GM19240 (cell line): ENCODE results near the gene CCDC61.

Experiments used
- DNase-seq: peaks from one replicate; pipeline ENCODE4 v3.0.0; 2011; ENCODE audit warnings: low spot score; ENCODE audit not compliant: insufficient read length

The CCDC61 gene

DNA sequence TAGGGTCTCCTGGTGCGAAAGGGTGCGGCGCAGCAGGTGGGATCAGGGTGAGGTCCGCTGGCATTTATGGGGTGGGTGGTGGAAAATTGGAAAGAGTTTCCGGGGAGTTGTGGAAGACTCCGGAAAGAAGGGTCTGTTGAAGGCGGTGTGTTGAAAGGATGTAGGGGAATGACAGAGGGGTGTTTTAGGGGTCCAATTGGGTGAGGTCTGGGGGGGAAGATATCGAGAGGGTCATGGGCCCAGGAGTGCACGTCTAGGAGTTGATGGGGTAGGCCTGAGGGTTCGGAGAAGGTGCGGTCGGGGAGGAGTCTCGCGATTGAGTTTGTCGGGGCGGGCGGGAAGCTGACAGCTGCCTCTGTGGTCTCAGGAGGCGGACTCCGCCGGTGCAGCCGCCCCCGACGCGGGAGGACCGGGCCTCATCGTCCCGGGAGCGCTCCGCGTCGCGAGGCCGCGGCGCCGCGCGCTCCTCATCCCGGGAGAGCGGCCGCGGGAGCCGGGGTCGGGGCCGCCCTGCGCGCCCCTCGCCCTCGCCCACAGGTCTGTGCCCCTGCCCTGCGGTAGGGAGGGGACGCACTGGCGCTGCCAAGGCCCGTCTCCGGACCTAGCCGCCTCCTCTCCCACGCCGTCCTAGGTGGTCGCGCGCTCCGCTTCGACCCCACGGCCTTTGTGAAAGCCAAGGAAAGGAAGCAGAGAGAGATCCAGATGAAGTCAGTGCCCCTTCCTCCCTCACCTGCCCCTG, 20.6 kb downstream of the CCDC61 start:
- DNase-seq: no peak

DNA sequence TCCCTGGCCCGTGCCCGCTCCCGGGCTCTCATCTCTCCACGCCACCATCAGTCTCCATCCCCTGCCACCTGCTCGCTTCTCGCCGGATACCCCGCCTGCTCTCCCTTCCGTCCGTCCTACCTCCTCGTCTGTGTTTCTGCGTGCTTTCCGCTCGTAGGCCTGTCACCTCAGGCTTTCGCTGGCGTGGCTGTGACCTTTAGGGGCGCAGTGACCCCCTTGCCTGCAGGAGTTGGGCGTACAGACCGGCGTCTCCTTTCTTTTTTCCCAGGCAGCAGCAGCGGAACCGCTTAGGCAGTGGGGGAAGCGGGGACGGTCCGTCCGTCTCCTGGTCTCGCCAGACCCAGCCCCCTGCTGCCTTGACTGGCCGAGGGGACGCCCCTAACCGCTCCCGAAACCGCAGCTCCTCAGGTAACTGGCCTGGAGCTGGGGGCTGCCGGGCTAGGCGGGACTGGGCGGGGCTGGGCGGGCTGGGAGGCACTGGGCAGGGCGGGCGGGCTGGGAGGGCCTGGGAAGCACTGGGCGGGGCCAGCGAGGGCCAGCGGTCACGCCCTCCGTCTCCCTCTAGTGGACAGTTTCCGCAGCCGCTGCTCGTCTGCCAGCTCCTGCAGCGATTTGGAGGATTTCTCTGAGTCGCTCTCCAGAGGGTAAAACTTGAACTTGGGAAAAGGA, 21.3 kb downstream of the CCDC61 start:
- peak; percentile 85 for DNase-seq

DNA sequence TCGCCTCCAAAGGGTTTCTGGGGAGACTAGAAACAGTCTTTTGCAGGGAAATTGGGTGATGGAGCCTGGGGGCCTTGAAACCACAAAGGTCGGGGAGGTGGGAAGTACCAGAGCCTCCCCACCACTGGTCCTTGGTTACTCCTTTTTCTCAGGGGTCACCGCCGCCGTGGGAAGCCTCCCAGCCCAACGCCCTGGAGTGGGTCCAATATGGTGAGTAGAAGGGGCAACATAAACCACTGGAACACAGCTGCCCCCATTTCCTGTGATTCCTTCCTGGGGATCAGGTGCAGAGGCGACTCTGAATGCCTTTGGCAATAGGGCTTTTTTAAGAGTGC, 21.8 kb downstream of the CCDC61 start:
- no peak for DNase-seq

DNA sequence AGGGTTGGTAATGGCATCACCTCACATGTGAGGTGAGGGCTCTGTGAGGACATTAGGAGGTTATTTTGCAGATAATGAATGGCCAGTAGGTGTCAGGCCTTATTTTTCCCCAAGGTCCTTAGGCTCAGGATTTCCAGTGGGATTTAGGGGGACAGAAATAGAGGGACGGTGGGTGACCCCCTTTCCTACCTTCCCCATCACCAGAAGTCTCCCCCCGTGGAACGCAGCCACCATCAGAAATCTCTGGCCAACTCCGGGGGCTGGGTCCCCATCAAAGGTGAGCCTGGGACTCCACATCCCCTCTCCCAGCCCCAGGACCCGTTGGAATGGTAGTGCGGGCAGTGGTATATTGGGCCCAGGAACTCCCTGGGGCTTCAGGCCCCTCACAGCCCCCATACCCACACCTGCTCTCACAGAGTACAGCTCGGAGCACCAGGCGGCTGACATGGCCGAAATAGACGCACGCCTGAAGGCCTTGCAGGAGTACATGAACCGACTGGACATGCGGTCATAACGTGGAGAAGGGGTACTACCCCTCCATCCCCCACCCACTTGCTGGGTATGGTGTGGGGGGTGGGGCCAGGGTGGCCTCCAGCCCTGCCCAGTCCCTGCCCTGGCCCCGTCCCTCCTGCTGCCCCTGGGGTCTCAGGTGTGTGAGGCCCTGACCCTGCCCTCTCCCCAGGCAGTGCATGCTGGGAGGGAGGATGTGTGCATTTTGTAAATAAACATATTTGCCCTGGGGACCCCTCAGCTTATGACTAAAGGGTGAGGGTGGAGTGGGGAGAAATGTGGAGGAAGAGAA, 22.8 kb downstream of the CCDC61 start:
- DNase-seq: no peak

DNA sequence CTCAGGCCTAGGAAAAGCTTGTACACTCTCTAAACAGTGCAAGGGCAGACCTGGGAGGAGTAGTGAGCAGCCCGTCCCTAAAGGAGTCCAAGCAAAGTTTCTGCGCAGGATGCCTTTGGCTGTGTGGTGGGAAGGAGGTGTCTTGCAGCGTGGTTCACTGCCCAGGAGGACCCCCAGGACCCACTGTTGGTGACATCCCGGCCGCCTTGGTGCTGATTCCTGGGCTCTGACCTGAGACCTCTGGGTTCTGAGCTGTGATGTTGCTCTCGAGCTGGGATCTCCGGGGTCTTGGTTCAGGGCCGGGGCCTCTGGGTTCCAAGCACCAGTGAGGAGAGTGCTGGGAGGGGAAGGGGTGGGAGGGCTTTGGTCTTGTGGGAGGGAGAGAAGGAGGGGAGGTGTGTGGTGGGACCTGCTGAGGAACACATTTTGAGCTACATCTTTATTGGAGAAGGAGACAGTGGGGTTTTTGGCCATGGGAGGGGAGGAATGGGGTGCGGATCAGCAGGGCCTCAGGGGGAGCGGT, 23.5 kb downstream of the CCDC61 start:
- DNase-seq: no peak

DNA sequence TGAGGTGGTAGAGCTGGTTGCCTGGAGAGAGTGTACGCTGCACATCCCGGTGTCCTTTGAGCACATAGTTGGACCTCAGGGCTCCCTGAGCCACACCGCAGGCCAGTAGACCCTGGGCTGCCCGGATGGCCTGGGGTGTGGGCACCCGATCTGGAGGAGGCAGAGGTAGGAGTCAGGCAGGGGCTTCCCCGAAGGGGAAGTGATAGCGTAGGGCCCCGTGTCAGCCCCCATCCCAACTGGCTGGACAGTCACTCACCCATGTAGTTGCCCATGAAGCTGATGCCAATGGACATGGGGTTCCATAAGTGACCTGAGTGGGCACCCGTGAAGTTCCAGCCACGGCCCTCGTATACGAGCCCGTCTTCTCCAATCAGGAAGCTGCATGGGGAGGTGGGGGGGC, 24.0 kb downstream of the CCDC61 start:
- no peak for DNase-seq

DNA sequence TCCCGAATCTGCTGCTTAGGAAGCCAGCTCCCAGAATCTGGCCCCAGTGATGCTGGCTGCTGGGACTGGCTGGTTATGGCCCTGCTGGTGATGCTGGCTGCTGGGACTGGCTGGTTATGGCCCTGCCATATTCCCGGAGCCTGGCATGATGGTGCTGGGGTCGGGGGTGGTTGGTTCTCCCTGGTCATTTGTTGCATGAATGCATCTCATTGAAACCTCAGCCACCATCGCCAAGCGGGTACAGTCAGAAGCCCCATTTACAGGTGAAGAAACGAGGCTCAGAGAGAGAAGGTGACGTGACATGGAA, 25.5 kb downstream of the CCDC61 start:
- no peak for DNase-seq

DNA sequence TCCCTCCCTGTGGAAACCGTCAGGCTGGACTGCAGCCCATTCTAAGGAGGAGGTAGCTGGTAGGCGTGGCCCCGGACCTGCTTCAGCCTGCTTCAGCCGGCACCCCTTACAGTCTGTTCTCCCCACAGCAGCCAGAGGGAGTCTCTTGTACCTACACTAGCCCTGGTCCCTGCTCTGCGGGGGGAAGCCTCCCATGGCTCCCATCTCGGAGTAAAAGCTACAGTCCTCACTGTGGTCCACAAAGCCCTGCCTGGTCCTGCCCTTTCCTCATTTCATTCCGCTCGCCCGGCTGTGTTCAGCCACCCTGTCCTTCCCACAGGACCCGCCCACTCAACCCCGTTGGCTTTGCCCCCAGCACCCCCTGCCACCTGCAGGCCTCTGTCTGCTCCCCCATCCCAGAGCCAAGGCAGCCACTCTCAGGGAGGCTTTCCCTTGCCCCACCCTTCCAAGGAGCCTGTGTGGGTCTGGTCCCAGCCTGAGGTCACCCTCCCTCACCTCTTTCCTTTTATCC, 26.3 kb downstream of the CCDC61 start:
- no peak for DNase-seq

DNA sequence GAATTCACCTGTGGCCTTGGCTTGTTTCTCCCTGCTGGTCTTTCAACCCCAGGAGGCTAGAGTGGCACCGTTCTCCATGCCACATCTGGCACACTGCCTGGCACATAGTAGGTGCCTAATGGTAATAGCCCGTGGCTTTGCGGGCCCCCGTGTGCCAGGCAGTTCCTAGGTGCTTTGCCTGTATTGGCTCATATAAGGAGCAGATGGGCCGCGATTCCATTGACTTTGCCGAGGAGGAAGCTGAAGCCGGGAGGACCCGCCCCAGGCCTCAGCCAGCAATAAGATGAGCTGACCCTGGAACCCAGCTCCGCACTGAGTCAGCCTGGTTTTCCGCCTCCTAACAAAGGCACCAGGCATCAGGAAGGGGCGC, 26.8 kb downstream of the CCDC61 start:
- DNase-seq: no peak

DNA sequence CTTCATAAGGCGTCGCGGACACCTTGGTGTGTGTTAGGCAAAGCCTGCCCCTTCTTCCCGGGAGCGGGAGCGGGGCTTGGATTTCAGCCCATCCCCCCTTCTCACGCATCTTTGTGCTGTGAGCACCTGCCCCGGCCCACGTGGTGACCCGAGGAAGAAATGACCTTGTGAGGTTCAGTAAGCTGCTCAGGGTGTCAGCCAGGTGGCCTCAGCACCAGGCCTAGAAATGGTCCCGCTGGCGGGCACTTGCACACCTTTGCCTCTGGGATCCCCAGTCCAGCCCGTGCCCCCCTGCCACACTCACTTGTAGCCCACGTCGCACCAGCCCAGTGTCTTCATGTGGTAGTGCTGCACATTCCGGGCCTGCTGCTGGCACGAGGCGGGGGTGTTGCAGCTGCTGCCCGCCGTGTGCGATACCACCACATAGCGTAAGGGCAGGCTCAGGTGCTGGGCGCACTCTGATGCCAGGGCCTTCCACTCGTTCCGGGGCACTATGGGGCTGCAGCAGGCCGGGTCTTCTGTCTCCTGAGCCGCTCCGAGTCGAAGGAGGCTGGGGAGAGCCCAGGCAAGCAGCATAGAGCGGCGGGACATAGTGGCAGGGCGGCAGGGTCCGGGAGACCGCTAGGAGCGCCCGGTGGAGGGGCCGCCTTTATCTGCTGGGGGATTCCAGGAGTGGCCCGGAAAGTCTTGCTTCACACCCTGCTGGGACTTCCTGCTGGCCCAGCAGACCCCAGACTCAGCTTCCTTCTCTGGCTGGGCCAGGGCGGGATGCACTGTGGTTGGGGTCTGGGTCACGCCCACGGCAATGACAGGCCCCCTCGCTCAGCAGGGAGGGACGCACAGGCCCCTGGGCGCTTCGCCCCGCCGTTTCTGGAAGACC, 27.4 kb downstream of the CCDC61 start, which contains the start of gene PGLYRP1:
Gene PGLYRP1, minus strand, starts transcription at position 623 of the 880 bp plus-strand sequence. Its CDS starts 32 bp downstream, at position 591.
- DNase-seq: no peak

DNA sequence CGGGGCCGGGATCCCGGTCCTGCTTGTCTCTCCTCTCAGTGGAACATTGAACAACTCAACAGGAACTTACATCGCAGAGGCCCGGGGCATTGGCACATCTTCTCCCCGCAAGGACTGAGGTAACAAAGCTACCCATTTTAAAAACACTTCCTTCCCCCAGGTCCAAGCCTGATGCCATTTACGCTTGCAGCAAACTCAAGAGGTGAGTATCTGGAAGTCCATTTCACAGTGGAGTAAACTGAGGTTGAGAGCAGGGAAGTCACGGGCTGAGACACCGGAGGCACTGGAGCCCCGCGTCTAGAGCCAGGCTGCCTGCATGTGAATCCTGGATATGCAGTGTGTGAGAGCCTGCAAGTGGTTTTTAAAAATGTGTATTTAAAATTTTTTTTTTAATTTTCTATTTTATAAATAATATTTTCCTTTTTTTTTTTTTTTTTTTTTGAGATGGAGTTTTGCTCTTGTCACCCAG, 28.1 kb downstream of the CCDC61 start:
- DNase-seq: no peak

DNA sequence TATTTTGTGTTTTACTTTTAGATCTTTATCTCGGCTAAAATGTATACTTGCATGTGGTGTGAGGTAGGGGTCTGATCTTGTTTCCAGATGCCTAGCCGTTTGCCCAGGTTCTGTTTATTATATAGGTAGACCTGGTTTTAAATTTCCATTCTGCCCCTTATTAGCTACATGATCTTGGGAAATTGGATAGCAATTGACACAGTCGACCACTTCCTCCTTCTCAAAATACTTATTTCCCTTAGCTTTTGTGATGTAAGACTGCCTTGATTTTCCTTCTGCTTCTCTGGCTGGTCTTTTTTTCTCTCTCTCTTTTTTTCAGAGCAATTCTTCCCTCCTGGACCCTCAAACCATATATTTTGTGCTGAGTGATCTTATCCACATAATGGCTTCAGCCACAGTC, 30.6 kb downstream of the CCDC61 start:
- no peak for DNase-seq

DNA sequence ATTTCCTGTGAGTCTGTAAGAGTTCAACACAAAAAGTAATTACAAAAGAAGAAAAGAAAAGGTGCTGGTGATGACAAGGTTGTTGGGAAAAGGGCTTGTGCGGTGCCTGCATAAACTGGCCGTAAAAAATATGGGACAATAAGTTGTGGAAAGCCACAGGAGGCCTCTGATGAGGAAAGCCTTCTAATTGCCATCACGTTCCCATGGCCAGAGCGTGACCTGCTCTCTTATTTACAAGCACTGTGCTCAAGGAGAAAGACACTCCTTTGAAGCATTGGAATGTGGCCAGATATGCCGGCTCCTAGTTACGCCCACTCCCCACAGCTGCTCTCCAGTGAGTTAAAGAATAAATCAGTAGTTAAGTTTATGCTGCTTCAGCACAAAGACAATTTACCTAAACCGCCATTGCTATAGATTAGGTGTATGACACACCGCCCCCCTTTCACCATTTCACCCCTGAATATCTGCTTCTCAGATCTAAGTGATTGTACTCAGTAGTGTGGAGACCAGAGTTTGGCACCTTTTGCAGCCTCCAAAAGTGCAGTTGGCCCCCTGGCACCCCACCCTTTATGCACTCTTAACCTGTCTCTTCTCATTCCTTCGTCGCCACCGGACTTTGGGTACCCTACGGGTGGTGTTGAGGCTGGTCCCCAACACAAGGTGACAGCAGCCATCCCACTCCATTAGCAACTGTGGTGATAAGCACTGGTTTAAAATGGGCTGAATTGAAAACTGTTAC, 35.7 kb downstream of the CCDC61 start:
- no peak for DNase-seq

DNA sequence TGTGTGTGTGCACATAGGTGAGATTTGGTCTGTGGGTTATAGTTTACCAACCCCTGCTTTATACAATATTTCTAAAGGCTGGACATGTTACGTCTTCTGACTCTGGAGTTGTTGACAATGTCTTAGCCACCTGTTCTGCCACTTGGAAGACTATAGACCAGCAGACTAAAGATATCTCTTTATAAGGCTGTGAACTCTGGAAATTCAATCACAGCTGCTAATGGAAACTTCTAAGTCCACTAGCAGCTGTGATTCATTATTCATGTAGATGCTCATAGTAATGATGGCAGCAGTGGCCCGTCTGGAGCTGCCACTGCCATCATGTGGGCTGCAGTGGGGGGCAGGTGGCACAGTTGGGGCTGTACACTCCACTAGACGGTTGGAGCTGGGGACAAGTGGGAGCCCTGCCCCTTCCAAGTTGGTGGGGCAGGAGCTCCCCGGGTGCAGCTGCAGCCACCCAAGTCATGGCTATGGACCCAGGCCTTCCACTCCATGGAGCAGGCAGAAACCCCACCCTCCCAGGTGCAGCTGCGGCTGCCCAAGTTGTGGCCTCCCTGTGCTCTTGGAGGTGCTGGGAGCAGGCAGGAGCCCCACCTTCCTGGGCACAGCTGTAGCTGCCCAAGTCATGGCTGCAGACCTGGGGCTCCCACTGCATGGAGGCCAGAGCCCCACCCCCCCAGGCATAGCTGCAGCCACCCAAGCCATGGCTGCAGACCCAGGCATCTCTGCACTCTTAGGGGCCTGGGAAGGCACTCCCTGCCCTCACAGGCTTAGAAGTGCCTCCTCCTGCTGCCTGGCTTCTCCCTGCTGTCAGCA, 36.7 kb downstream of the CCDC61 start:
- no peak for DNase-seq

DNA sequence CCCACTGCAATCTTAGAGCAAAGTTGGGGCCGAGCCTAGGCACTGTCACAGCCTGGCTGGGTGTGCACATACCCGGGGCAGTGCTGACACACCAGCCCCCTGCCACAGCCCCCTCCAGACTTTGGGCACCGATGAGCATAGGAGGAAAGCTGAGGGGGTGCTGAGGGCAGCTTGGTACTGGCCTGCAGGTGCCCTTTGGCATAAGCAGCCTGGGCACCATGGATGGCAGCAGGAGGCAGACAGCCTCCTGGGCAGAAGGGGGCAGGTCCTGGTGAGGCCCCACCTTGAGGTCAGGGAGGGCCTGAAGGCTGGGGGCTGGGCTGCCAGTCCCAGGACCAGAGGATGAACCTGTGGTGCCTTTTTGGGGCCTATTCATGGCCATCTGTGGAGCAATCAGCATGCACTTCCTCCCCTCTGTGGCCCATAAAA, 37.3 kb downstream of the CCDC61 start:
- DNase-seq: no peak

DNA sequence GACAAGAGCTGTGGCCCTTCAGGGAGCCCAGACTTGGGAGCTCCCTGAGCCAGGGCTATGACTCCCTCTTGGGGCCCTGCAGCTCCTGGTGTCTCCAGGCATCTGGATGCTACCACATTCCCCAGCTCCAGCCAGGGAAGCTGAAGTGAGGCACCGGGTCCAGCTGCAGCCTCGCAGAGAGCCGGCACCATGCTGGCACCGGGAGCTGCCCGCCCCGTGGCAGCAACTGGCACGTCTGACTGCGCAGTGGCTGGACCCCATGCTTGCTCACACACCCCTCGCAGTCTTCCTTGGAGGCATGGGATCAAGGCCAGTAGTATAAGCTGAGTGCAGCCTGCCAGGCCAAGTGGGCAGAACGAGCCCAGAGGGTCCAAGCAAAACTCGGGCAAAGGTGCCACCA, 38.1 kb downstream of the CCDC61 start:
- no peak for DNase-seq

DNA sequence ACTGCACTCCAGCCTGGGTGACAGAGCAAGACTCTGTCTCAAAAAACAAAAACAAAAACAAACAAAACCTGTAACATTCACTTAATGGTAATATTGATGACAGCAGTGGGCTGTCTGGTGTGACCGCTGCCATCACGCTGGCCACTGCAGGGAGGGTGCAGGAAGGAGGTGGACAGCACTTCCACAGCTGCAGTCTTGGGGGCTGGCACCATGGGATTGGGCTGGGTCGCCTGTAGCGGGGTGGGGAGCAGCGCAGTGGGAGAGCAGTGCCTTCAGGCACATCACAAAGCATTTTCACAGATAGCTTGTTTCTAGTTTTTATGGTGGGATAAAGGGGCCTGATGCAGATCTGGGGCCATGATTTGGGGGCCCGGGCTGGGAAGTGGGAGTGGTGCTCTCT, 40.3 kb downstream of the CCDC61 start:
- DNase-seq: no peak

DNA sequence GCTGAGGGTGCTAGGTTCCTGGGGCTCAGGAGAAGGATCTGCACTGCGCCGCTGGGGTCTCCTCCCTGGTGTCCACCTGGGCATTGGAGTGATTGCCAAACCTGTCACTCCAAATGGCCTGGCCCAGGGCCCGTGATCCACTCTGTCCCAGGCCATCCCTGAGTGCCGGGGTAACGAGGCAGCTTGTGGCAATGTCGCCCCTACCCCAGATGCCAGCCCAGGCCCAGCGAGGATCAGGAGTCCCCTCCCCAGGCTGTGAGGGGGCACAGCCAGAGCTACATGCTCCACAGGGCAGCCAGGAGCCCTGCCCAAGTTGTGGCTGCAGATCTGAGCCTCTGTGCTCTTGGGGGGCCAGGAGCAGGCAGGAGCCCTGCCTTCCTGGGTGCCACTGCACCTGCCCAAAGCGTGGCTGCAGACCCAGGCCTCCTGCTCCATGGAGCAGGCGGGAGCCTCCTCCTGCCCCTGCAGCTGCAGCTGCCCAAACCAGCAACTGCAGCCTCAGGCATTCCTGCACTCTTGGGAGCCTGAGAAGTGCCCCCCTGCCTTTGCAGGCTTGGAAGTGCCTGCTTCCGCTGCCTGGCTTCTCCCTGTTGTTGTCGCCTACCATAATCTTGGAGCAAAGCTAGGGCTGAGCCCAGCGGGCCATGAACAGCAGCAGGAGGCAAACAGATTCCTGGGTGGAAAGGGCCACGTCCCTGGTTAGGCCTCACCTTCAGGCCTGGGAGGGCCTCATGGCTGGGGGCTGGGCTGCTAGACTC, 40.9 kb downstream of the CCDC61 start:
- no peak for DNase-seq

DNA sequence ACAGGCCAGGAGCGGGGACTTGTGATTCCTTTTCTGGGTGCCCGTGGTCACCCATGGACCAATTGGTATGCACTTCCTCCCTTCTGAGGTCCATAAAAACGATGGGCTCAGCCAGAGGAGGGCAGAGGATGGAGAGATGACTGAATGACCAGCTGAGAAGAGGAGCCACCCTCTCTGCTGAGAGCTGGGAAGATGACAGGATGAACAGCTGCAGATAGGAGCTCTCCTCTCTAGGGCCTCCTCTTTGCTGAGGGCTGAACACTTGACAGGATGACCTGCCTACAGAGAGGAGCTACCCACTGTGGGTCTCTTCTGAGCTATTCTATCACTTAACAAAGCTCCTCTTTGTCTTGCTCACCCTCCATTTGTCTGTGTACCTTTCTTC, 41.5 kb downstream of the CCDC61 start:
- DNase-seq: no peak
